22Rv1 (cell line): Measurements from ENCODE around the gene APLF.

ENCODE experiments used
- H3K27ac ChIP-seq: fragments of 450-650 bp; 2 replicates; pipeline ENCODE4 v1.5.1; 2017
- ZFX ChIP-seq: fragments of 450-650 bp; IDR thresholded peaks from 2 replicates; pipeline ENCODE4 v1.6.1; 2017; ENCODE audit warnings: antibody characterized with exemption, borderline replicate concordance
- TF ChIP-seq, protein P1 (sequence below): fragments of 450-650 bp; IDR thresholded peaks from 2 replicates; pipeline ENCODE4 v1.5.1; 2017; ENCODE audit warnings: mild to moderate bottlenecking

Gene APLF

DNA sequence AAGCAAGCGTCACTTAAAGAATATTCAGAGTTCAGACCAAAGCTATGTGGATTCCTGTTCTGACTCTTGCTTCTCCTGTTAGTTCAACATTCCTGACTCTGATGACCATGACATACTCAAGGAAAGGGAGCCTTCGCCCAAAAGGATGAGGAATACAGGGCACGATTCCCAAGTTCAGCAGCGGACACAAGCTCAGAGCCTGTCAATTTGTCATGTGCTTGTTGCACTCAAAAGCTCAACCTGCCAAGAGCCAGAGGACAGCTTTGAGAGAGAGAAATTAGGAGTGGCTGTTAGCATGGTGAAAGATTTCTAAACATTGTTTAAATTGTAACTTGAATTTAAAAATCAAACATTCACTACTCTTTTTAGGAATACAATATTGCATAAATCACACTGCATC lies 33.3 kb downstream of the APLF start:
- TF ChIP-seq ZFX = no peak
- TF ChIP-seq, protein P1, sequence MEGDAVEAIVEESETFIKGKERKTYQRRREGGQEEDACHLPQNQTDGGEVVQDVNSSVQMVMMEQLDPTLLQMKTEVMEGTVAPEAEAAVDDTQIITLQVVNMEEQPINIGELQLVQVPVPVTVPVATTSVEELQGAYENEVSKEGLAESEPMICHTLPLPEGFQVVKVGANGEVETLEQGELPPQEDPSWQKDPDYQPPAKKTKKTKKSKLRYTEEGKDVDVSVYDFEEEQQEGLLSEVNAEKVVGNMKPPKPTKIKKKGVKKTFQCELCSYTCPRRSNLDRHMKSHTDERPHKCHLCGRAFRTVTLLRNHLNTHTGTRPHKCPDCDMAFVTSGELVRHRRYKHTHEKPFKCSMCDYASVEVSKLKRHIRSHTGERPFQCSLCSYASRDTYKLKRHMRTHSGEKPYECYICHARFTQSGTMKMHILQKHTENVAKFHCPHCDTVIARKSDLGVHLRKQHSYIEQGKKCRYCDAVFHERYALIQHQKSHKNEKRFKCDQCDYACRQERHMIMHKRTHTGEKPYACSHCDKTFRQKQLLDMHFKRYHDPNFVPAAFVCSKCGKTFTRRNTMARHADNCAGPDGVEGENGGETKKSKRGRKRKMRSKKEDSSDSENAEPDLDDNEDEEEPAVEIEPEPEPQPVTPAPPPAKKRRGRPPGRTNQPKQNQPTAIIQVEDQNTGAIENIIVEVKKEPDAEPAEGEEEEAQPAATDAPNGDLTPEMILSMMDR = no peak
- no peak overlapping the region for H3K27ac ChIP-seq

DNA sequence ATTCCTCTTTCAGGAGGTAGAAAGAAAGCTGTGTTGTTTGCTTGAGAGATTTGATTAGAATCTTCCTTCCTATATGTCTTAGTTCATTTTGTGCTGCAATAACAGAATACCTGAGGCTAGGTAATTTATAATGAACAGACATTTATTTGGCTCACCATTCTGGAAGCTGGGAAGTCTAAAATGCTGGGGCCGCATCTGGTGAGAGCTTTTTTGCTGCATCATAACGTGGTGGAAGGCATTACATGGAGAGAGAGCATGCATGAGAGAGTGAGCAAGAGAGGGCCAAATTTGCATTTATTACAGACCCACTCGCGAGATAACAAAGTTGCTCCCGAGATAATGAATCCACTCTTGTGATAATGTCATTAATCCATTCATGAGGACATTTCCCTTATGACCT lies 34.4 kb downstream of the APLF start:
- H3K27ac ChIP-seq = no peak overlapping the region
- TF ChIP-seq, protein P1 = no peak
- no peak for TF ChIP-seq ZFX

DNA sequence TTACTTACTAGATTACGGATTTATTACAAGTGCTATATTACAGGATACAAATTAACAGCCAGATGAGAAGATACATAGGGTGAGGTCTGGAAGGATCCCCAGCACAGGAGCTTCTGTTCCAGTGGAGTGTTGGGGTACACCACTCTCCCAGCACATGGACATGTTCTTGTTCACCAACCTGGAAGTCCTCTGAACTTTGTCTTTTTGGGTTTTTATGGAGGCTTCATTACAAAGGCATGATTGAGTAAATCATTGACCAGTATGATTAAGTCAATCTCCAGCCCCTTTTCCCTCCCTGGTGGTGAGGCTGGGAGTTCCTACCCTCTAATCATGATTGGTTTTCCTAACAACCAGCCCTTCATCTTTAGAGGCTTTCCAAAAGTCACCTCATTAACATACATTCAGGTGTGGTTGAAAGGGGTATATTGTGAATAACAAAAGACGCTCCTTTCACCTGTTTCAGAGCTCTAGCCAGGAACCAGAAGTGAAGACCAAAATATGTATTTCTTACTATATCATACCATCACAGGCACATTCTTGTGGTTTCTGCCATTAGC lies 38.3 kb downstream of the APLF start:
- TF ChIP-seq, protein P1 = no peak
- TF ChIP-seq ZFX = no peak

DNA sequence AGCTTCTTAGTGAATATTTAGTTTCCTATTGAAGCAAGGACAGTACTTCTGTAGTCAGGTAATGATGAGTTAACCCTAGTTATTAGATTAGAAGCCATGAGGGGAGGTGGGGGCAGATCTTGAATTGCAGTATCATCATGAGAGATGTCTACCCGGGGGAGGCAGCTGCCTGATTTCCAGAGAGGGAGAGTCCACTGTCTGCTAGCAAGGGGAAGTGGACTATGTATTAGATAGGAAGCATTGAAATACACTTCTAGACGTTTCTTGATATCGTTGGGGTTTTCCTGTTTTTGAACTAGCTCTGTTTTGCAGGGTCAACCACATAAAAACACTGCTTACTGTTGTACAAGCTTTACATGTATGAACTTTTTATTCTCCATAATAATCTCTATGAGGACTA lies 38.8 kb downstream of the APLF start:
- TF ChIP-seq ZFX = no peak
- TF ChIP-seq, protein P1 = no peak
- H3K27ac ChIP-seq = no peak overlapping the region

More for the DNA sequence above, 38.3 kb downstream of the APLF start:
- no peak overlapping the region for H3K27ac ChIP-seq

DNA sequence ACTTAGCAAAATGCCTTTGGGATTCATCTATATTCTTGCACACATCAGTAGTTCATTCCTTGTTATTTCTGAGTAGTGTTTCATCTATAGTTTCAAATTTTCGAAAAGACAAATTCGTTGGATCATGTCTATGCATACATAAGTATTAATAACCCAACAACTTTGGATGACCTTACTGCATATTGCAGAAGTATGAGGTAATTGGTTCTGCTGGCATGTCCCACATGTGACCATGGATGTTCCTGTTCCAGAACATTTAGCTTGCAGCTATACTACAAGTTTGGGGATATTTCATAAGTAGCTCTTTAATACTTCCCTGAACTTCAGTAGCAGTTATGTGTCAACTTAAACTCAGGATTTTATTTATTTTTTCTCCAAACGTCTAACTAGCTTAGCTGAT lies 44.9 kb downstream of the APLF start:
- no peak for TF ChIP-seq ZFX
- TF ChIP-seq, protein P1 = no peak
- H3K27ac ChIP-seq = no peak overlapping the region

DNA sequence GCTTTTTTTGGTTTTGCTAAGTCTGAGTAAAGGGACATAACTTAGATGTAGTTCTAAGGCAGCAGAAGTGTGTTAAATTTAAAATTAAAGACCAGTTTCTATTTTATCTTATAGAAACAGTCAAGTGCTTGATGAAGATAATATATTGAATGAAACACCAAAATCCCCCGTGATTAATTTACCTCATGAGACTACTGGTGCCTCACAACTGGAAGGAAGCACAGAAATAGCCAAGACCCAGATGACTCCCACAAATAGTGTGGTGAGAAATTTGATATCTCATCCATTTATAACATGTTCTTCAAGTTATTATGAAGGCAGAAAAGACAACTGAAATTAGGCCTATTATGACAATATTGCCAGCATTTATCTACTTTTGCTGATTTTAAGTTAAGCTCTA lies 45.6 kb downstream of the APLF start:
- H3K27ac ChIP-seq = no peak overlapping the region
- TF ChIP-seq, protein P1 = no peak
- no peak for TF ChIP-seq ZFX

DNA sequence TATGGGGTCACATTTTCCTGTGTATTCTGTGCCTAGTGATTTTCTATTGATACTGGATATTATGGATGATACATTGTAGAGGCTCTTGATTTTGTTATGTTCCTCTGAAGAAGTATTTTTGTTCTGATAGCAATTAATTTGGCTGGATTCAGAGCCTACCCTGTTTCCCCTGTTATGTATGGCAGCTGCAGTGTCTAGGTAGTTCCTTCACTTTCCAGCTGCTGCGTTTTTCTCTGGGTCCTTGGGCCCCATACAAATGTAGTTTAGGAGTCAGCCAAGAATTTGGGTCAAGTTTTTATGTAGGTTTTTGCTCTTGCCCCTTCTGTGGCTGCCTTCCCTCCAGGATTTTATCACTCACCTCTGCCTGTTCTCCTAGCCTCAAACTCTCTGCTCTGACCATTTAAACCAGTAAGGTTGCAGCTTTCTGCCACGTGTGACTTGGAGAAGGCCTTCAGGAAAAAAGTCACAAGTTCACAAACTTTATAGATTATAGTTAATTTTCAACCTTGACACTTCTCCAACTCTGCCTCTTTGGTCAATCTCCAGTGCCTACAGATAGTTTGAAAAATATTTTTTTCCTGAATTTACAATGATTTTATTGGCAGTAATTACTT lies 47.0 kb downstream of the APLF start:
- H3K27ac ChIP-seq = no peak overlapping the region

More for the DNA sequence above, 47.0 kb downstream of the APLF start:
- TF ChIP-seq, protein P1 = no peak
- no peak for TF ChIP-seq ZFX
